ENCODE measurements around the gene SLC10A1. TPM values are rescaled to one million over a fixed set of nuclear protein-coding genes. Genes with fewer than 3 reads are reported as not detected.

The SLC10A1 gene
- polyA plus RNA-seq, 1 donor (not counting 4 experiments of a cell fraction or from before 2014, with no cell fraction given) = not detected

DNA sequence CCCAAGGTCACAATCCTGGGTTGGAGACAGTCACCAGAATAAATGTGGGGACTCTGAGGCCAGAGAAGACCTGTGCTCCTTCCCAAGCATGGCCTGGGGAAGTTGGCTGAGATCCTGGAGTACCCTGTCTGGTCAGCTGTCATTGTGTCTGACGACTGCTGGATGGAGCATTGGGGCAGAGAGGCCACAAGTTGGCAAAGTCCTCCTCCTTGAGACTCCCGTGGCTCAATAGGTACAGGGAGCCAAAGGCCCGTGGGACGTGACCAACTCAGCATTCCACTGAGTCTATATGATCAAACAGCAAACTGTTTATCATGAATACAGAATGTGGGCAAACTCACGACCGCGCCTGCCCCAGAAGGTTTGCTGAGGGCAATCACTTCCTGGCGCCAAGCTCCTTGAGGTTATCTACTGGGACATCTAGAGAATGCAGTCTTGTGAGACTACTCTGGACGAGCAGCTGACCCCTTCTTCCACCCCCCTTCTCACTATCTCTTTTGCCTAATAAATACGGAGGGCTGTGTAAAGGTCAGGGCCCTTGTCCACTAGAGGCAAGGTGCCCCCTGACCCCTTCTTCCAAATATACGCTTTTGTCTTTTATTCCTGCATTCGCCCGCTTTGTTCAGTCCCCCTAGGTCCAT is 14.3 kb upstream of the SLC10A1 start:
- no peak overlapping the region for H3K9ac ChIP-seq (ENCODE audit: control insufficient read depth, extremely low read depth, insufficient read depth, low read length)
- H3K4me2 ChIP-seq (ENCODE audit: control insufficient read depth, extremely low read depth, insufficient read depth, low read depth, low read length) = no peak overlapping the region
- no peaks in the 10 kb centered on the region for H3K9me3 ChIP-seq (ENCODE audit: control insufficient read depth, low read depth, low read length)
- H2AFZ ChIP-seq (ENCODE audit: control insufficient read depth, low read length) = no peak overlapping the region
- no peak for FAIRE-seq
- DNase-seq (ENCODE audit: low read depth, low spot score) = no peak
- H3K79me2 ChIP-seq (ENCODE audit: control insufficient read depth, insufficient read depth, low read length) = no peaks in the 10 kb centered on the region
- no peaks in the 10 kb centered on the region for H3K27me3 ChIP-seq (ENCODE audit: control insufficient read depth, extremely low read depth, insufficient read depth, low read length)
- no peaks in the 10 kb centered on the region for H3K9me1 ChIP-seq (ENCODE audit: control insufficient read depth, extremely low read depth, insufficient read depth, low read length)
- dilution Hi-C loops (cut with MboI; ENCODE audit: extremely low pct_ligation_motif_present, low sequenced_read_pairs) = no loop called here
- H3K4me3 ChIP-seq (ENCODE audit: control insufficient read depth in 2 of 3, extremely low read depth in 1 of 3, insufficient read depth in 2 of 3, low read depth in 1 of 3, low read length in 3 of 3) = no peak overlapping the region
- H3K36me3 ChIP-seq (ENCODE audit: control insufficient read depth in 2 of 2, extremely low read depth in 1 of 2, insufficient read depth in 2 of 2, low read length in 2 of 2) = no peaks in the 10 kb centered on the region
- no peaks in the 10 kb centered on the region for H3K4me1 ChIP-seq (ENCODE audit: control insufficient read depth, extremely low read depth, insufficient read depth, low read length)
- no peaks in the 10 kb centered on the region for H4K20me1 ChIP-seq (ENCODE audit: control insufficient read depth, extremely low read depth, insufficient read depth, low read length)
- TF ChIP-seq, protein P1, sequence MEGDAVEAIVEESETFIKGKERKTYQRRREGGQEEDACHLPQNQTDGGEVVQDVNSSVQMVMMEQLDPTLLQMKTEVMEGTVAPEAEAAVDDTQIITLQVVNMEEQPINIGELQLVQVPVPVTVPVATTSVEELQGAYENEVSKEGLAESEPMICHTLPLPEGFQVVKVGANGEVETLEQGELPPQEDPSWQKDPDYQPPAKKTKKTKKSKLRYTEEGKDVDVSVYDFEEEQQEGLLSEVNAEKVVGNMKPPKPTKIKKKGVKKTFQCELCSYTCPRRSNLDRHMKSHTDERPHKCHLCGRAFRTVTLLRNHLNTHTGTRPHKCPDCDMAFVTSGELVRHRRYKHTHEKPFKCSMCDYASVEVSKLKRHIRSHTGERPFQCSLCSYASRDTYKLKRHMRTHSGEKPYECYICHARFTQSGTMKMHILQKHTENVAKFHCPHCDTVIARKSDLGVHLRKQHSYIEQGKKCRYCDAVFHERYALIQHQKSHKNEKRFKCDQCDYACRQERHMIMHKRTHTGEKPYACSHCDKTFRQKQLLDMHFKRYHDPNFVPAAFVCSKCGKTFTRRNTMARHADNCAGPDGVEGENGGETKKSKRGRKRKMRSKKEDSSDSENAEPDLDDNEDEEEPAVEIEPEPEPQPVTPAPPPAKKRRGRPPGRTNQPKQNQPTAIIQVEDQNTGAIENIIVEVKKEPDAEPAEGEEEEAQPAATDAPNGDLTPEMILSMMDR (optimal IDR thresholded peaks at IDR 0.05 in 1 of 3, IDR thresholded peaks at IDR 0.05 in 1 of 3, conservative IDR thresholded peaks at IDR 0.05 in 1 of 3; ENCODE audit: extremely low read depth in 1 of 3, insufficient read depth in 2 of 3, low read length in 3 of 3) = no peak
- no peak for TF ChIP-seq EZH2 (IDR thresholded peaks at IDR 0.05; ENCODE audit: low read length)
- H3K27ac ChIP-seq (ENCODE audit: control insufficient read depth, insufficient read depth, low read length) = no peak overlapping the region

DNA sequence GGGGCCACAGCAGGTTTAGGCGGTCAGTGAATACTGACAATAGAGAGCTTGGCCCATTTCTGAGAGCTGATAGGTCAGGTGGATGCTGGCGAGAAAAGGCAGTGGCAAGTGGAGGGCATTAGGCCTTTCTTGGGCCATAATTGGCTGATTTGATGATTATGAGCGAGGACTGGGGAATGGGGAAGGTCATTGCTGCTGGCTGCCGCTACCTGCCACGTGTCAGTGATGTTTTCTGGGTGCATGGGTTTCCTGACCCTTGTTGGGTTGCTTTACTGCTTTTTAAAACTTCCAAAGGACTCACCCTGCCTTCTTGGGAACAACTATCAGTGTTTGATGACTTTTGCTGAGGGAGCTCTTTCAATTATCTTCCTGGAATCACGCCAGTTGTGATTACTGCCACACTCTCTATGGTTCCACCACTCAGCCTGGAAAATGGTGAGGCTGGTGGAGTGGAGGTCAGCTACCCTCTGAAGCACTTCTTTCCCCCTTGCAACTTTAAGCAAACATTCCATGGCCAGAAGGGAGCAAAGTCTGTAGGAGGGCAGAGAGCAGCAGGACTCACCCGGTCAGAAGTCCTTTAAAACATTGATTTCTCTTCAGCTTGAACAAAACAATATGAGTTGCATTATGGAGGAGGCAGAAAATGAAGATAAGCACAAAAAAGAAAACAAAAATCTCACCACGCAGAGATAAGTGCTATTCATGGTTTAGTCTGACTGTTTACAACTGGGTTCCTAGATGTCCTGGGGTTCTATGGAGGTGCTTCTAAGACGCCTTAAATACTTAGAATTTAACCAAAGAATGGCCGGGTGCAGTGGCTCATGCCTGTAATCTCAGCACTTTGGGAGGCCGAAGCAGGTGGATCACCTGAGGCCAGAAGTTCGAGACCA is 12.1 kb upstream of the SLC10A1 start:
- Histone ChIP-seq H3K27me3 (ENCODE audit: control insufficient read depth, extremely low read depth, insufficient read depth, low read length) (no peaks in the 10 kb centered on the region), H2AFZ (ENCODE audit: control insufficient read depth, low read length) (no peak overlapping the region), H3K79me2 (ENCODE audit: control insufficient read depth, insufficient read depth, low read length) (no peaks in the 10 kb centered on the region), H3K4me1 (ENCODE audit: control insufficient read depth, extremely low read depth, insufficient read depth, low read length) (no peaks in the 10 kb centered on the region), H3K36me3 (ENCODE audit: control insufficient read depth in 2 of 2, extremely low read depth in 1 of 2, insufficient read depth in 2 of 2, low read length in 2 of 2) (no peaks in the 10 kb centered on the region), H3K27ac (ENCODE audit: control insufficient read depth, insufficient read depth, low read length) (no peak overlapping the region), H3K9ac (ENCODE audit: control insufficient read depth, extremely low read depth, insufficient read depth, low read length) (no peak overlapping the region), H4K20me1 (ENCODE audit: control insufficient read depth, extremely low read depth, insufficient read depth, low read length) (no peaks in the 10 kb centered on the region), H3K9me3 (ENCODE audit: control insufficient read depth, low read depth, low read length) (no peaks in the 10 kb centered on the region), H3K9me1 (ENCODE audit: control insufficient read depth, extremely low read depth, insufficient read depth, low read length) (no peaks in the 10 kb centered on the region), H3K4me2 (ENCODE audit: control insufficient read depth, extremely low read depth, insufficient read depth, low read depth, low read length) (no peak overlapping the region), H3K4me3 (ENCODE audit: control insufficient read depth in 2 of 3, extremely low read depth in 1 of 3, insufficient read depth in 2 of 3, low read depth in 1 of 3, low read length in 3 of 3) (no peak overlapping the region)
- TF ChIP-seq EZH2 (IDR thresholded peaks at IDR 0.05; ENCODE audit: low read length) = no peak
- FAIRE-seq (no peak), DNase-seq (ENCODE audit: low read depth, low spot score) (no peak)
- dilution Hi-C loops (cut with MboI; ENCODE audit: extremely low pct_ligation_motif_present, low sequenced_read_pairs) = no loop called here

All from keratinocyte (primary cell).